GM23248 (cell line): ENCODE measurements around the gene SF3A1.

ENCODE experiments used
- EZH2 ChIP-seq: fragments of 200-600 bp; sonication (generic); IDR thresholded peaks from 2 replicates; pipeline ENCODE4 v1.6.1; 2018; ENCODE audit warnings: antibody characterized with exemption, mild to moderate bottlenecking; ENCODE audit not compliant: insufficient read depth, poor library complexity, severe bottlenecking
- EZH2phosphoT487 ChIP-seq: fragments of 200-600 bp; sonication (generic); IDR thresholded peaks from 2 replicates; pipeline ENCODE4 v1.6.1; 2018; ENCODE audit warnings: antibody characterized with exemption, moderate library complexity, mild to moderate bottlenecking, low read depth; ENCODE audit not compliant: insufficient read depth

DNA sequence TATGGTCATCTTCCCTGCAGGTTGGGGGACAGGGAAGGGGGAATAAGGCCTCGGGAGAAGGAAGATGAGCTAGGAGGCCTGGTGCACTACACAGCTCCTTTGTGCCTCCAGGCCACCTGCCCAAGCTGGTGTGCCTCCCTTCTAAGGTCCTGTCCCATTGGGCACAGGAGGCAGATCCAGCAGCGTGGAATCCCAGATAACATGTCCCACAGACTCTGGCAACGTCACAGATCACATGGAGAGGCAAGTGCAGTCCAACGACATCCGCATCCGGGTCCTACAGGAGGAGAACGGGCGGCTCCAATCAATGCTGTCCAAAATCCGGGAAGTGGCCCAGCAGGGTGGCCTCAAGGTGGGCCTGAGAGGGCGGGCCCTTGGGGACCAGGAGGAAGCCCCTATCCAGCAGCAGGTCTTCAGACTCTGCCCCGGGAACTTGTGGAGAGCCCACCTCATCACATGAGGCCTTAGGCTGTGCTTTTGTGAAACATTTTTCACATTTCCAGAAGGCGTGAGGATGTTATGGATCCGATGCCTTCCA, 18.7 kb upstream of the SF3A1 start:
- TF ChIP-seq EZH2phosphoT487 (no peak), EZH2 (no peak)
